H1 (cell line): ENCODE results near the gene PEAK1. TPM values are rescaled to one million over a fixed set of nuclear protein-coding genes. Genes with fewer than 3 reads are reported as not detected.

Experiments used
- RXRA ChIP-seq: IDR thresholded peaks from 2 replicates; pipeline ENCODE4 v1.6.1; 2011; ENCODE audit warnings: low read depth, mild to moderate bottlenecking, low read length, moderate library complexity; ENCODE audit not compliant: insufficient read depth
- polyA plus RNA-seq, 7 experiments: library from polyadenylated mRNA; depleted of rRNA in 3 of 7; stranded (reverse) in 5 of 7; unstranded in 2 of 7; fragments of >200 nt in 5 of 7; fragments of 200-250 nt in 2 of 7; gene quantifications; 1 replicate in 5 of 7; 2 replicates in 1 of 7; 4 replicates in 1 of 7; pipeline versions ENCODE4 v1.2.1 to v1.2.3, GENCODE V29; 2011 to 2013; ENCODE audit warnings: missing spikeins in 2 of 7, mixed read lengths in 2 of 7
- total RNA-seq: library from RNA; stranded (reverse); fragmentation: NEBNext Ultra II Directional; extraction: Animal tissue kit (Norgen Biotek cat#: 25700); gene quantifications from 2 replicates; pipeline ENCODE4 v1.2.1, GENCODE V29; 2021
- TF ChIP-seq, protein P1 (sequence below): IDR thresholded peaks from 2 replicates; pipeline ENCODE4 v1.6.1; 2012; ENCODE audit warnings: low read length, inconsistent platforms

Gene PEAK1
- total and polyA plus RNA-seq, 2 of the 8 experiments (the other 6 are each of a cell fraction or from before 2014, with no cell fraction given): 8.8 to 44.8 TPM

DNA sequence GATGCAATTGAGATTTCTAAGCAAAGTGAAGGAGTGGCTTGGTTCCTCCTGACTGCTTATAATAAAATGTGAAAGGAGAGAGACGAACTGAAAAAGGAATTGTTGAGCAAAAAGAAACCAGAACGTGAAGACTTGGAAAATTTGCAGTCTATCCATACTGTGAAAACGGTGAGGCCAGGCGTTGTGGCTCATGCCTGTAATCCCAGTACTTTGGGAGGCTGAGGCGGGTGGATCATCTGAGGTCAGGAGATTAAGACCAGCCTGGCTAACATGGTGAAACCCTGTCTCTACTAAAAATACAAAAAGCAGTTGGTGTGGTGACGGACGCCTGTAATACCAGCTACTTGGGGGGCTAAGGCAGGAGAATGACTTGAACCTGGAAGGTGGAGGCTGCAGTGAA lies 292.3 kb downstream of the PEAK1 start (continued):
- TF ChIP-seq, protein P1, sequence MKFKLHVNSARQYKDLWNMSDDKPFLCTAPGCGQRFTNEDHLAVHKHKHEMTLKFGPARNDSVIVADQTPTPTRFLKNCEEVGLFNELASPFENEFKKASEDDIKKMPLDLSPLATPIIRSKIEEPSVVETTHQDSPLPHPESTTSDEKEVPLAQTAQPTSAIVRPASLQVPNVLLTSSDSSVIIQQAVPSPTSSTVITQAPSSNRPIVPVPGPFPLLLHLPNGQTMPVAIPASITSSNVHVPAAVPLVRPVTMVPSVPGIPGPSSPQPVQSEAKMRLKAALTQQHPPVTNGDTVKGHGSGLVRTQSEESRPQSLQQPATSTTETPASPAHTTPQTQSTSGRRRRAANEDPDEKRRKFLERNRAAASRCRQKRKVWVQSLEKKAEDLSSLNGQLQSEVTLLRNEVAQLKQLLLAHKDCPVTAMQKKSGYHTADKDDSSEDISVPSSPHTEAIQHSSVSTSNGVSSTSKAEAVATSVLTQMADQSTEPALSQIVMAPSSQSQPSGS: no peak
- no peak for TF ChIP-seq RXRA
